Activated CD4-positive, alpha-beta T cell treated with anti-CD3 and anti-CD28 coated beads, Interleukin-2, amount 50 U/mL, for 24 hours (primary cell): Measurements from ENCODE around the gene PDGFB.
"Not testable (repeated sequence)": the region's sequence is repeated elsewhere in the genome, so short reads cannot be mapped to it uniquely, and the experiment has no call there.

Source experiments
- DNase-seq, 2 donors: peaks; one replicate each; pipeline ENCODE4 v3.0.0-alpha.2; 2020; ENCODE audit warnings: low read depth in 1 of 2, low spot score in 1 of 2

The PDGFB gene

GRCh38 chr22:39229075-39229474 lies 15.7 kb downstream of the PDGFB start:
- no peak for DNase-seq

GRCh38 chr22:39227542-39228272 lies 17.1 kb downstream of the PDGFB start:
- no peak for DNase-seq

- DNase-seq = no peak
These were observed 18.4 kb downstream of the PDGFB start for GRCh38 chr22:39226353-39226752.

- no peak for DNase-seq
These were observed 19.2 kb downstream of the PDGFB start for GRCh38 chr22:39225591-39225990.

GRCh38 chr22:39224550-39224949 lies 20.2 kb downstream of the PDGFB start:
- no peak for DNase-seq

- DNase-seq = no peak
These were observed 21.6 kb downstream of the PDGFB start for GRCh38 chr22:39223091-39223710.

- no peak for DNase-seq
These were observed 22.6 kb downstream of the PDGFB start for GRCh38 chr22:39221999-39222686.

GRCh38 chr22:39220890-39221850 lies 23.6 kb downstream of the PDGFB start:
- no peak for DNase-seq

GRCh38 chr22:39220450-39220849 lies 24.3 kb downstream of the PDGFB start:
- no peak for DNase-seq

- no peak for DNase-seq
These were observed 25.4 kb downstream of the PDGFB start for GRCh38 chr22:39219071-39220039.

GRCh38 chr22:39218432-39218831 lies 26.4 kb downstream of the PDGFB start:
- not testable (repeated sequence) for DNase-seq

- DNase-seq = no peak
These were observed 28.7 kb downstream of the PDGFB start for GRCh38 chr22:39216143-39216490.

- no peak for DNase-seq
These were observed 29.2 kb downstream of the PDGFB start for GRCh38 chr22:39215426-39216142.

- no peak for DNase-seq
These were observed 29.7 kb downstream of the PDGFB start for GRCh38 chr22:39215070-39215396.

GRCh38 chr22:39214383-39215069 lies 30.3 kb downstream of the PDGFB start:
- no peak for DNase-seq

- DNase-seq = no peak
These were observed 30.8 kb downstream of the PDGFB start for GRCh38 chr22:39214006-39214382.

GRCh38 chr22:39212721-39213376 lies 31.9 kb downstream of the PDGFB start:
- DNase-seq = no peak

GRCh38 chr22:39209756-39210155 lies 35.0 kb downstream of the PDGFB start:
- DNase-seq = no peak
